Keratinocyte (primary cell): Measurements from ENCODE around the gene SFXN3. TPM values are rescaled to one million over a fixed set of nuclear protein-coding genes. Genes with fewer than 3 reads are reported as not detected.

ENCODE experiments used
- DNase-seq: peaks from one replicate; pipeline ENCODE4 v3.0.0-alpha.2; 2011; ENCODE audit warnings: low read depth, missing footprints, low spot score
- FAIRE-seq: peaks from 2 replicates; lab custom pipeline; 2011; peaks lifted over from hg19 to GRCh38; lab: Jason Lieb, UNC
- H2AFZ ChIP-seq: 2 replicates; pipeline ENCODE4 v1.6.0; 2012; ENCODE audit warnings: low read length, control low read depth, inconsistent platforms; ENCODE audit not compliant: control insufficient read depth
- H3K27ac ChIP-seq: 2 replicates; pipeline ENCODE4 v1.5.1; 2011; ENCODE audit warnings: low read length; ENCODE audit not compliant: control insufficient read depth, insufficient read depth
- H3K27me3 ChIP-seq: 3 replicates; pipeline ENCODE4 v1.6.0; 2011; ENCODE audit warnings: low read length; ENCODE audit not compliant: control insufficient read depth, insufficient read depth; ENCODE audit errors: extremely low read depth
- H3K36me3 ChIP-seq, 2 experiments: 2 replicates in 1 of 2; 3 replicates in 1 of 2; pipeline ENCODE4 v1.5.1; 2011; ENCODE audit warnings: low read length in 2 of 2, mild to moderate bottlenecking in 1 of 2; ENCODE audit not compliant: control insufficient read depth in 2 of 2, insufficient read depth in 2 of 2; ENCODE audit errors: extremely low read depth in 1 of 2
- H3K4me1 ChIP-seq: 3 replicates; pipeline ENCODE4 v1.5.1; 2011; ENCODE audit warnings: low read length; ENCODE audit not compliant: control insufficient read depth, insufficient read depth; ENCODE audit errors: extremely low read depth
- H3K4me2 ChIP-seq: 3 replicates; pipeline ENCODE4 v1.6.0; 2011; ENCODE audit warnings: low read depth, low read length; ENCODE audit not compliant: control insufficient read depth, insufficient read depth; ENCODE audit errors: extremely low read depth
- H3K4me3 ChIP-seq, 3 experiments: fragments of 200-600 bp in 1 of 3; sonication (generic) in 1 of 3; 2 replicates in 2 of 3; 3 replicates in 1 of 3; pipeline ENCODE4 v1.5.1; 2011 to 2016; ENCODE audit warnings: low read length in 3 of 3, mild to moderate bottlenecking in 3 of 3, control low read depth in 2 of 3, inconsistent platforms in 1 of 3, low read depth in 1 of 3, mixed read lengths in 1 of 3, mixed run types in 1 of 3, moderate library complexity in 1 of 3; ENCODE audit not compliant: control insufficient read depth in 2 of 3, insufficient read depth in 2 of 3; ENCODE audit errors: extremely low read depth in 1 of 3
- H3K79me2 ChIP-seq: 2 replicates; pipeline ENCODE4 v1.6.0; 2012; ENCODE audit warnings: low read length; ENCODE audit not compliant: control insufficient read depth, insufficient read depth
- H3K9ac ChIP-seq: 3 replicates; pipeline ENCODE4 v1.6.0; 2011; ENCODE audit warnings: low read length; ENCODE audit not compliant: control insufficient read depth, insufficient read depth; ENCODE audit errors: extremely low read depth
- H3K9me1 ChIP-seq: 3 replicates; pipeline ENCODE4 v1.6.0; 2011; ENCODE audit warnings: low read length; ENCODE audit not compliant: control insufficient read depth, insufficient read depth; ENCODE audit errors: extremely low read depth
- H3K9me3 ChIP-seq: 2 replicates; pipeline ENCODE4 v1.5.1; 2012; ENCODE audit warnings: low read depth, low read length; ENCODE audit not compliant: control insufficient read depth
- H4K20me1 ChIP-seq: 3 replicates; pipeline ENCODE4 v1.6.0; 2011; ENCODE audit warnings: low read length; ENCODE audit not compliant: control insufficient read depth, insufficient read depth; ENCODE audit errors: extremely low read depth
- EZH2 ChIP-seq: IDR thresholded peaks from one replicate; pipeline ENCODE4 v1.6.1; 2012; ENCODE audit warnings: inconsistent platforms, mild to moderate bottlenecking, low read length, moderate library complexity
- dilution Hi-C: fragments of 300-500 bp; cut with MboI; formaldehyde crosslinking; loops from one replicate; pipeline ENCODE4 v1.7.0; 2020; ENCODE audit warnings: low sequenced_read_pairs; ENCODE audit not compliant: extremely low pct_ligation_motif_present
- polyA plus RNA-seq, 5 experiments: library from polyadenylated mRNA; depleted of rRNA in 3 of 5; stranded (reverse) in 3 of 5; stranded (forward) in 1 of 5; unstranded in 1 of 5; fragments of >200 nt; gene quantifications; 1 replicate in 1 of 5; 2 replicates in 3 of 5; 3 replicates in 1 of 5; pipeline versions ENCODE4 v1.2.1 to v1.2.3, GENCODE V29; 2011 to 2012; ENCODE audit warnings: missing spikeins in 2 of 5, low read depth in 1 of 5, low replicate concordance in 1 of 5
- TF ChIP-seq, protein P1 (sequence below), 3 experiments: IDR thresholded peaks in 1 of 3; conservative IDR thresholded peaks in 1 of 3; optimal IDR thresholded peaks in 1 of 3; 2 replicates in 2 of 3; 3 replicates in 1 of 3; pipeline versions ENCODE3 to v1.5.1; 2011; ENCODE audit warnings: low read length in 3 of 3, mild to moderate bottlenecking in 3 of 3, moderate library complexity in 2 of 3, control low read depth in 1 of 3, inconsistent platforms in 1 of 3; ENCODE audit not compliant: insufficient read depth in 2 of 3; ENCODE audit errors: extremely low read depth in 1 of 3

Gene SFXN3
- polyA plus RNA-seq, 1 donor (not counting 4 experiments of a cell fraction or from before 2014, with no cell fraction given), result 77.0 TPM

DNA sequence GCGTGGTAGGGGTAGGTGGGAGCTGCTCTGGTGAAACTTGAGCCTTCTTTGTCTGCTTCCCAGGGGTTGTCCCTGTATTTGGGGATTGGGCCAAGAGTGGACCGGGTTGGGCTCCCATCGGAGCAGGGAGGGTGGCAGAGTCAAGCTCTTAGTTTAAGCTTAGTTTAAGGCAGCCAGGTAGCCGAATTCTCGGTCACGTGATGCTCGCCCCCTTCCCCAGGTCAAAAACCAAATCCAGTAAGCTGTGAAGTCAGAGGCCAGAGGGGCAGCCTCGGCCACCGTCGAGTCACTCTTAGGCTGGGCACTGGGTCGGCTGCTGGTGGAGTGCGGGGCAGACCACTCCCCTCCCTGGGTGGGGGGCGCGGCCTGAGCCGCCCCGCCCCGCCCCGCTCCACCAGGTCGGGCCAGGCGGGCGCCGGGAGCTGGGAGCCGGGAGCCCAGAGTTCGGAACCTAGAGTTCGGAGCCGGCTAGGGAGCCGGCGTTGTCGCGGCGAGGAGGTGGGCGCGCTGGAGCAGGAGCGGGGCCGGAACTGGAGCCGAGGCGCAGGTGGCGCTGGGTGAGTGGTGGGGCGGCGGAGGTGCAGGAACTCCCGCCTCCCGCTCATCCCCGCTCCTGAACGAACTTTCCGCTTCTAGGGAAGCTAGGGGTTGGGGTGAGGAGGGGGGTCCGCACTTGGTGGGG is 34.2 kb upstream of the SFXN3 start:
- no peaks in the 10 kb centered on the region for H3K9me1 ChIP-seq
- TF ChIP-seq EZH2, result no peak
- TF ChIP-seq, protein P1, sequence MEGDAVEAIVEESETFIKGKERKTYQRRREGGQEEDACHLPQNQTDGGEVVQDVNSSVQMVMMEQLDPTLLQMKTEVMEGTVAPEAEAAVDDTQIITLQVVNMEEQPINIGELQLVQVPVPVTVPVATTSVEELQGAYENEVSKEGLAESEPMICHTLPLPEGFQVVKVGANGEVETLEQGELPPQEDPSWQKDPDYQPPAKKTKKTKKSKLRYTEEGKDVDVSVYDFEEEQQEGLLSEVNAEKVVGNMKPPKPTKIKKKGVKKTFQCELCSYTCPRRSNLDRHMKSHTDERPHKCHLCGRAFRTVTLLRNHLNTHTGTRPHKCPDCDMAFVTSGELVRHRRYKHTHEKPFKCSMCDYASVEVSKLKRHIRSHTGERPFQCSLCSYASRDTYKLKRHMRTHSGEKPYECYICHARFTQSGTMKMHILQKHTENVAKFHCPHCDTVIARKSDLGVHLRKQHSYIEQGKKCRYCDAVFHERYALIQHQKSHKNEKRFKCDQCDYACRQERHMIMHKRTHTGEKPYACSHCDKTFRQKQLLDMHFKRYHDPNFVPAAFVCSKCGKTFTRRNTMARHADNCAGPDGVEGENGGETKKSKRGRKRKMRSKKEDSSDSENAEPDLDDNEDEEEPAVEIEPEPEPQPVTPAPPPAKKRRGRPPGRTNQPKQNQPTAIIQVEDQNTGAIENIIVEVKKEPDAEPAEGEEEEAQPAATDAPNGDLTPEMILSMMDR (optimal IDR thresholded peaks at IDR 0.05 in 1 of 3, IDR thresholded peaks at IDR 0.05 in 1 of 3, conservative IDR thresholded peaks at IDR 0.05 in 1 of 3; ENCODE audit: extremely low read depth in 1 of 3, insufficient read depth in 2 of 3, low read length in 3 of 3), result no peak
- DNase-seq (no peak), FAIRE-seq (no peak)
- peak overlapping the region; percentile 93 for H3K4me2 ChIP-seq
- H3K4me3 ChIP-seq, result peak overlapping the region; percentile 76 to 90 (median 82)
- no peaks in the 10 kb centered on the region for H4K20me1 ChIP-seq
- H3K79me2 ChIP-seq, result peaks cover 17% of the 10 kb centered on the region
- peaks cover 9 to 14% of the 10 kb centered on the region in 2 experiments for H3K36me3 ChIP-seq
- H3K27ac ChIP-seq, result peak overlapping the region; percentile 73
- dilution Hi-C loops, result no loop called here
- H3K4me1 ChIP-seq, result peaks cover 17% of the 10 kb centered on the region
- H2AFZ ChIP-seq, result peak overlapping the region; percentile 80
- no peaks in the 10 kb centered on the region for H3K9me3 ChIP-seq
- H3K9ac ChIP-seq, result peak overlapping the region; percentile 93
- H3K27me3 ChIP-seq, result no peaks in the 10 kb centered on the region

DNA sequence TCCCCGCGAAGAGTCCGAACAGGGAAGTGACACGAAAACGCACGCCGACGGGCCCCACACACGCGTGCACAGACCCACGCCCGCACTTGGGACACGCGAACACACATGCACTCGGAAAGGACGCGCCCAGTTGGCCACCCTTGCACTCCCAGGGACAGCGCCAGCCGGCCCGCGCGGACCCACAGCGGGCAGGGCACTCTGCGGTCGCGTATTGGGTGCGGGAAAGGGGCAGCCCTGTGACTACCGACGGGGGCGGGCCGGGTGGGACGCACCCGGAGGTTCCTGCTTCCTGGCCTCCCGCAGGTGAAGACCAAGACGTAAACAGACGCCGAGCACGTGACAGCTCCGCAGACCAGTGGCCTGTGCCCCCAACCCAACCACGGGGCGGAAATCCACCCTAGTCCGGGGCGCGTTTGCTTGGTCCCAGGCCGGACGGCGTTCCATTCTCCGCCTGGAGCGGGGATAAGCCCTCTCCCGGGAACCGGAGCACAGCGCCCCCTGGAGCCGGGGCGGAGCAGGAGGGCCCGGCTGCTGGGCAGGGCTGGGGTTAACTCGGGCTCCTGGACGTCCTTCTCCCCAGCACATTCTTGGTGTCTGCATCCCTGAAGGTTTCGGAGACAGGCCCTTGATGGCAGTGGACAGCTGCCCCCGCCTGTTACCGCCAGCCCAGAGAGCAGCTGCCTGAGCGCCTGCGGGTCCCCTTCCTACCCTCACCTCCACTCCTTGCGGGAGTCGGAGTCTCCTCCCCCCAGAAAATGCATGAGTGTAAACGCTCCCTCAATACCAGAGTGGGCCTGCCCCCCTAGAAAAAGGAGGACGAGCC is 33.5 kb upstream of the SFXN3 start:
- FAIRE-seq, result no peak
- no peak for DNase-seq
- dilution Hi-C loops, result no loop called here

More for the DNA sequence above, 33.5 kb upstream of the SFXN3 start:
- H3K9me1 ChIP-seq, result no peaks in the 10 kb centered on the region
- peak overlapping the region; percentile 80 for H2AFZ ChIP-seq
- H3K27ac ChIP-seq, result peak overlapping the region; percentile 73
- no peaks in the 10 kb centered on the region for H3K27me3 ChIP-seq
- H3K4me2 ChIP-seq, result peak overlapping the region; percentile 93
- peaks cover 22% of the 10 kb centered on the region for H3K79me2 ChIP-seq
- no peak for TF ChIP-seq EZH2
- TF ChIP-seq, protein P1 (optimal IDR thresholded peaks at IDR 0.05 in 1 of 3, IDR thresholded peaks at IDR 0.05 in 1 of 3, conservative IDR thresholded peaks at IDR 0.05 in 1 of 3; ENCODE audit: extremely low read depth in 1 of 3, insufficient read depth in 2 of 3, low read length in 3 of 3), result peak; percentile 81 to 99 (median 82)
- H3K4me3 ChIP-seq, result peak overlapping the region; percentile 76 to 90 (median 82)
- peaks cover 17% of the 10 kb centered on the region for H3K4me1 ChIP-seq
- H3K9ac ChIP-seq, result peak overlapping the region; percentile 93
- H3K9me3 ChIP-seq, result no peaks in the 10 kb centered on the region
- no peaks in the 10 kb centered on the region for H4K20me1 ChIP-seq
- H3K36me3 ChIP-seq, result peaks cover 9 to 14% of the 10 kb centered on the region in 2 experiments
